IPS-11a (cell line): Measurements from ENCODE around the gene PAQR8.

Source experiments
- H3K4me3 ChIP-seq: one replicate; pipeline ENCODE4 v1.5.1; 2013; ENCODE audit warnings: low read depth, low read length, control low read depth

PAQR8 gene

GRCh38 chr6:52346503-52346902 lies 15.4 kb upstream of the PAQR8 start:
- H3K4me3 ChIP-seq, result no peak overlapping the region

GRCh38 chr6:52347818-52348217 lies 14.1 kb upstream of the PAQR8 start:
- H3K4me3 ChIP-seq, result no peak overlapping the region

- no peak overlapping the region for H3K4me3 ChIP-seq
These were observed 10.1 kb upstream of the PAQR8 start for GRCh38 chr6:52351879-52352238.

- no peak overlapping the region for H3K4me3 ChIP-seq
These were observed 9.5 kb upstream of the PAQR8 start for GRCh38 chr6:52352239-52353018.

- no peak overlapping the region for H3K4me3 ChIP-seq
These were observed 5.9 kb upstream of the PAQR8 start for GRCh38 chr6:52356017-52356416.

- no peak overlapping the region for H3K4me3 ChIP-seq
These were observed 2.5 kb upstream of the PAQR8 start for GRCh38 chr6:52359403-52359802.

GRCh38 chr6:52360028-52360427 lies 1.9 kb upstream of the PAQR8 start:
- H3K4me3 ChIP-seq, result no peak overlapping the region

GRCh38 chr6:52360601-52361413 lies 1.1 kb upstream of the PAQR8 start:
- no peak overlapping the region for H3K4me3 ChIP-seq

GRCh38 chr6:52361414-52361944 lies 472 bp upstream of the PAQR8 start:
- H3K4me3 ChIP-seq, result peak overlapping the region; percentile 68

- peak overlapping the region; percentile 68 for H3K4me3 ChIP-seq
These were observed 684 bp downstream of the PAQR8 start for GRCh38 chr6:52362443-52363227.

- H3K4me3 ChIP-seq, result peak overlapping the region; percentile 68
These were observed 1.4 kb downstream of the PAQR8 start for GRCh38 chr6:52363228-52363867.

- no peak overlapping the region for H3K4me3 ChIP-seq
These were observed 2.7 kb downstream of the PAQR8 start for GRCh38 chr6:52364480-52365166.

GRCh38 chr6:52365317-52365716 lies 3.4 kb downstream of the PAQR8 start:
- no peak overlapping the region for H3K4me3 ChIP-seq

GRCh38 chr6:52365866-52366540 lies 4.1 kb downstream of the PAQR8 start:
- H3K4me3 ChIP-seq, result no peak overlapping the region

- H3K4me3 ChIP-seq, result no peak overlapping the region
These were observed 6.1 kb downstream of the PAQR8 start for GRCh38 chr6:52368002-52368401.

GRCh38 chr6:52369234-52369633 lies 7.3 kb downstream of the PAQR8 start:
- H3K4me3 ChIP-seq, result no peak overlapping the region

GRCh38 chr6:52371656-52372191 lies 9.8 kb downstream of the PAQR8 start:
- H3K4me3 ChIP-seq, result no peak overlapping the region

- H3K4me3 ChIP-seq, result no peak overlapping the region
These were observed 11.3 kb downstream of the PAQR8 start for GRCh38 chr6:52373151-52373690.

GRCh38 chr6:52374247-52374646 lies 12.3 kb downstream of the PAQR8 start:
- no peak overlapping the region for H3K4me3 ChIP-seq
